Smooth muscle cell (in vitro differentiated cells): Measurements from ENCODE around the gene EPS15. TPM values are rescaled to one million over a fixed set of nuclear protein-coding genes. Genes with fewer than 3 reads are reported as not detected.
A peak's percentile ranks its signal among the peaks of the same experiment; 100 is the strongest.

ENCODE experiments used
- DNase-seq: peaks from one replicate; lab custom pipeline; 2025; ENCODE audit not compliant: unreplicated experiment; lab: John Stamatoyannopoulos, UW
- H2AFZ ChIP-seq: fragments of 200-600 bp; sonication (generic); 2 replicates; pipeline ENCODE4 v1.6.0; 2016; ENCODE audit warnings: antibody characterized with exemption, low read depth, mild to moderate bottlenecking
- H3F3A ChIP-seq: fragments of 200-600 bp; sonication (generic); 2 replicates; pipeline ENCODE4 v1.6.0; 2017; ENCODE audit warnings: antibody characterized with exemption, low read depth
- H3K27ac ChIP-seq: fragments of 200-600 bp; sonication (generic); 2 replicates; pipeline ENCODE4 v1.5.1; 2016; ENCODE audit warnings: low read depth, mild to moderate bottlenecking
- H3K27me3 ChIP-seq: fragments of 200-600 bp; sonication (generic); 2 replicates; pipeline ENCODE4 v1.6.1; 2016; ENCODE audit warnings: low read depth, mild to moderate bottlenecking
- H3K36me3 ChIP-seq: fragments of 200-600 bp; sonication (generic); 2 replicates; pipeline ENCODE4 v1.5.1; 2016; ENCODE audit warnings: low read depth
- H3K4me1 ChIP-seq: fragments of 200-600 bp; sonication (generic); 2 replicates; pipeline ENCODE4 v1.5.1; 2016; ENCODE audit warnings: low read depth
- H3K4me2 ChIP-seq: fragments of 200-600 bp; sonication (generic); 2 replicates; pipeline ENCODE4 v1.6.0; 2016; ENCODE audit warnings: mild to moderate bottlenecking
- H3K4me3 ChIP-seq: fragments of 200-600 bp; sonication (generic); 2 replicates; pipeline ENCODE4 v1.5.1; 2016; ENCODE audit warnings: mild to moderate bottlenecking
- H3K79me2 ChIP-seq: fragments of 200-600 bp; sonication (generic); 2 replicates; pipeline ENCODE4 v1.6.0; 2016; ENCODE audit warnings: low read depth, mild to moderate bottlenecking
- H3K9ac ChIP-seq: fragments of 200-600 bp; sonication (generic); 2 replicates; pipeline ENCODE4 v1.6.0; 2016; ENCODE audit warnings: low read depth
- H3K9me3 ChIP-seq: fragments of 200-600 bp; sonication (generic); replicated peaks from 2 replicates; pipeline ENCODE4 v1.5.1; 2016; ENCODE audit warnings: low read depth
- H4K20me1 ChIP-seq: fragments of 200-600 bp; sonication (generic); 2 replicates; pipeline ENCODE4 v1.6.0; 2016; ENCODE audit warnings: low read depth
- CTCF ChIP-seq: fragments of 200-600 bp; sonication (generic); IDR thresholded peaks from 2 replicates; pipeline ENCODE4 v1.5.1; 2017; ENCODE audit warnings: borderline replicate concordance, mild to moderate bottlenecking, antibody characterized with exemption; ENCODE audit not compliant: insufficient read depth, poor library complexity, severe bottlenecking
- WGBS: methylation state at CpG from one replicate; pipeline ENCODE4 v1.1.7; 2016; ENCODE audit warnings: low lambda C conversion rate; 5-methylcytosine and 5-hydroxymethylcytosine counted together
- polyA plus RNA-seq: library from polyadenylated mRNA; unstranded; fragments of >200 nt; fragmentation: Nextera tagmentation; extraction: Ambion mirVana; gene quantifications from 2 replicates; pipeline ENCODE4 v1.2.1, GENCODE V29; 2016
- total RNA-seq: library from RNA; depleted of rRNA; stranded (reverse); fragments of >200 nt; gene quantifications from 2 replicates; pipeline ENCODE4 v1.2.3, GENCODE V29; 2014

Gene EPS15
- total and polyA plus RNA-seq, 2 experiments from 2014 or later, result 9.0 to 54.3 TPM

- no peaks in the 10 kb centered on the region for H3K4me1 ChIP-seq
- no peak overlapping the region for H2AFZ ChIP-seq
- H3K27ac ChIP-seq, result no peak overlapping the region
- H3F3A ChIP-seq, result peaks cover 9% of the 10 kb centered on the region
- no peak for TF ChIP-seq CTCF
- no peaks in the 10 kb centered on the region for H3K79me2 ChIP-seq
- H3K27me3 ChIP-seq, result no peaks in the 10 kb centered on the region
- no peaks in the 10 kb centered on the region for H3K36me3 ChIP-seq
- no peak for DNase-seq
- no peak overlapping the region for H3K9ac ChIP-seq
- no peak overlapping the region for H3K4me2 ChIP-seq
- H3K9me3 ChIP-seq, result no peaks in the 10 kb centered on the region
- H3K4me3 ChIP-seq, result no peak overlapping the region
- H4K20me1 ChIP-seq, result no peaks in the 10 kb centered on the region
- 83% methylated on average over 4 of the region's 4 CpGs for WGBS
Observed at GRCh38 chr1:51523931-51524330, 4.9 kb upstream of the EPS15 start.

GRCh38 chr1:51520700-51521248 lies 1.7 kb upstream of the EPS15 start:
- Histone ChIP-seq H3F3A (peaks cover 9% of the 10 kb centered on the region), H3K4me3 (no peak overlapping the region), H3K79me2 (peaks cover 27% of the 10 kb centered on the region), H4K20me1 (peaks cover 16% of the 10 kb centered on the region), H3K4me1 (peaks cover 18% of the 10 kb centered on the region), H3K27ac (peak overlapping the region; percentile 42), H3K9ac (no peak overlapping the region), H3K36me3 (no peaks in the 10 kb centered on the region), H3K9me3 (no peaks in the 10 kb centered on the region), H3K4me2 (peak overlapping the region; percentile 17), H3K27me3 (no peaks in the 10 kb centered on the region), H2AFZ (peak overlapping the region; percentile 49)
- 55% methylated on average over 3 of the region's 3 CpGs for WGBS
- TF ChIP-seq CTCF, result no peak
- no peak for DNase-seq

DNA sequence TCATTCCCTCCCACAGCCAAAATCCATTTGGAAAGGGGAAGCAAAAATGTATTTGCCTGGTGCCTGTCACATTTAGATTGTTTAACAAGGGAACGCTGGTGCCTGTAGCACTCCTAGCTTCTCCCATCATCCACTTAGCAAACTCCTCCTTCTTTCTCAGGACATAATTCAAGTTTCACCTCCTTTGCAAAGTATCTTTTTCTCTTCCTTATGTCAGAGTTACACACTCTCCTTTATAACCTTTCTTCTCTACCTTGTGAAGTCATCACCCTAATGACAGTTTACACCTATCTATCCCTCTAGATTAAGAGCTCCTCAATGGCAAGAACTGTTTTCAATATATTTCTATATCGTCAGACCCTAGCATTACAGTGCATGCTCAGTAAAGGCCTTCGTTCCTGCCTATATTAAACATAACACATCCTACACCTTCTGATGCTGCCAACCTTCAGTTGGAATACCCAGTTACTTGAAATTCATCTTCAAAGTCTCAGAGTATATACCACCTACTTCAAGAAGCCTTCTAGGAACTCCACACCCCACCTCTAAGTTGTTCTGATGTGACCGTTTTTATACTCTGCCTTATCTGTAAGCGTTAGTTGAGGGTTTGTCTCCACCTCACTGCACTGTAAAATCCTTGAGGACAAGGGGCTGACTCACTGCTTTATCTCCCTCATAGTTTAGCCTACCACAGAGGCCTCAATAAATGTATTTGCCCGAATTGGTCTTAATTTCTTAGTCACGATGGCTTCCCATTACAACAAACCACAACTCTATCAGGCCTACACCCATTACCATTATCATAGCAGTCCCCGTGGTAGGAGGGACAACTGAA lies 1.0 kb upstream of the EPS15 start:
- Histone ChIP-seq H3K9me3 (no peaks in the 10 kb centered on the region), H3K36me3 (no peaks in the 10 kb centered on the region), H3K79me2 (peaks cover 34% of the 10 kb centered on the region), H3K4me1 (peaks cover 18% of the 10 kb centered on the region), H3K4me3 (peak overlapping the region; percentile 96), H3K27me3 (no peaks in the 10 kb centered on the region), H3K9ac (no peak overlapping the region), H3K27ac (peak overlapping the region; percentile 42), H2AFZ (peak overlapping the region; percentile 49), H3K4me2 (peak overlapping the region; percentile 17), H3F3A (peaks cover 9% of the 10 kb centered on the region), H4K20me1 (peaks cover 23% of the 10 kb centered on the region)
- DNase-seq, result no peak
- TF ChIP-seq CTCF, result no peak
- WGBS, result 29% methylated on average over 8 of the region's 8 CpGs
